HL-60/S4 (cell line): Measurements from ENCODE around the gene HMOX1.

Experiments
- in situ Hi-C: fragments of 300-500 bp; cut with MboI; formaldehyde crosslinking; loops from 2 replicates; pipeline ENCODE4 v1.14.3; 2022; ENCODE audit warnings: low sequenced_read_pairs

The HMOX1 gene

DNA sequence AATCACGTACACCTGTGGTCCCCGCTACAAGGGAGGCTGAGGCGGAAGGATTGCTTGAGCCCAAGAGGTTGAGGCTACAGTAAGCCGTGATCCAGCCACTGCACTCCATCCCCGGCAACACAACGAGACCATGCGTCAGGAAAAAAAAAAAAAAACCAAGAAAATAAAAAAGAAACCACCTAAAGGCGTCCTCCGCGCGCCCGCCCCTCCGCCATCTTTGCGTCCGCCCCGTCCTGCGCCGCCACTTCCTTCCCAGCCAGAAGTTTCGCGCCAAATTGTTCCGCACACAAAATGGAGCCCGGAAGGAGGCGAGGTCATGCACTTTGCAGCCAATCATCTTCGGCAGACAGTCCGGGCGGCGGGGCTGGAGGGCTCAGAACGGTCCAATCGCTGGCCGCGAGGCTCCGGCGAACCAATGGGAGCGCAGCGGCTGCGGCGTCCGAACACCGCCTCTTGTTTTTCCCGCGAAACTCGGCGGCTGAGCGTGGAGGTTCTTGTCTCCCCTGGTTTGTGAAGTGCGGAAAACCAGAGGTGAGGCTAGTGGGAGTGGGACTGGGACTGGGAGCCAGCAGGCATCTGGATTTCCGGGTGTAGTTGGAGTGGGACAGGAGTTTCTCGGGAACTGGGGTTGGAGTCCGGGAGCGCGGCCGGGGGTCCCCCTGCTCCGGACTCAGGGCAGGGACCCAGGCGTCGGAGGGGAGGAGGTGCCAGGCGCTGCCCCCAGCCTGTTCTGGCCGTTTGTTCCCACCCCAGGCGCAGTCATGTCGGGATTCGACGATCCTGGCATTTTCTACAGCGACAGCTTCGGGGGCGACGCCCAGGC, 19.0 kb downstream of the HMOX1 start, which contains the start of gene MCM5:
MCM5 (plus strand) TSS at position 463 of the 823 bp plus-strand sequence; CDS start at position 762, 299 bp downstream.
- in situ Hi-C loops = loop anchor here (25.0 kb wide), 1 partner anchor 1112 kb away; the partner anchor contains the start of gene FOXRED2

DNA sequence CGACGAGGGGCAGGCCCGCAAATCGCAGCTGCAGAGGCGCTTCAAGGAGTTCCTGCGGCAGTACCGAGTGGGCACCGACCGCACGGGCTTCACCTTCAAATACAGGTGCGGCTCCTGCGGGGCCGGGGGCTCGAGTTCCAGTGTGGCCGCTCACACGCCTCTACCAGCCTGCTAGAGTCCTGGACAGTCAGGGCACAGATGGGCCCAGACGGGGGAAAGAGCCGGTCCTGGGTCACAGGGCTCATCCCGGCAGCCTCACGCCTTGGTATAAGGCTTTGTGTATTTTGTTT, 19.6 kb downstream of the HMOX1 start:
- in situ Hi-C loops = loop anchor here (25.0 kb wide), 1 partner anchor 1112 kb away; the partner anchor contains the start of gene FOXRED2

DNA sequence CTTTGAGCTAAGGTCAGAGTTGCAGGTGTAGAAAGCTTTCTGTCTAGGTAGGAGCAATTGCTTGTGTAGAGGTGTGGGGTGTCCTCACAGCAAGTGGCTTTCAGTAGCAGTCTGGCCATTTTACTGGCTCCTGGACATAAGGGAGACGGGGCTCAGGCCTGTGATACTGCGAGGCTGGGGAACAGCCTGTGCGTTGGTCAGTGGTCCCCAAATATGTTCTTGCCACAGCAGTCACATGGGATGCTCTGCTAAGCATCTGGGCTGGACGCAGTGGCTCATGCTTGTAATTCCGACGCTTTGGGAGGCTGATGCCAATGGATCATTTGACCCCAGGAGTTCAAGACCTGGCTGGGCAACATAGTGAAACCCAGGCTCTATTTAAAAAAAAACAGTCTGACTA, 21.0 kb downstream of the HMOX1 start:
- in situ Hi-C loops = loop anchor here (25.0 kb wide), 1 partner anchor 1110 kb away; the partner anchor contains the start of gene FOXRED2

DNA sequence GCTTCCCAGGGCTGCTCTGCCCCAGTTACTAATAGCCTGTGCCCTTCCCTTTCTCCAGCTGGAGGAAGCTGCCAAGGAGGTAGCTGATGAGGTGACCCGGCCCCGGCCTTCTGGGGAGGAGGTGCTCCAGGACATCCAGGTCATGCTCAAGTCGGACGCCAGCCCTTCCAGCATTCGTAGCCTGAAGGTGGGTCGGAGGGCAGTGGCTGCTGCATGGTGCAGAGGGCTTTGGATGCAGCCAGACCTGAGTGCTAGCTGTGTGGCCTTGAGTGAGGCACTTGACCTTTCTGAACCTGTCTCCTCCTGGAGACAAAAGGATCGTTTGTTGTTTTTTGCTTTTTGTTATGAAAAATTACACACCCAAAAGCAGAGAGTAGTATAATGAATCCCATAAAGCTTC, 22.5 kb downstream of the HMOX1 start:
- in situ Hi-C loops = loop anchor here (25.0 kb wide), 1 partner anchor 1109 kb away; the partner anchor contains the start of gene FOXRED2

DNA sequence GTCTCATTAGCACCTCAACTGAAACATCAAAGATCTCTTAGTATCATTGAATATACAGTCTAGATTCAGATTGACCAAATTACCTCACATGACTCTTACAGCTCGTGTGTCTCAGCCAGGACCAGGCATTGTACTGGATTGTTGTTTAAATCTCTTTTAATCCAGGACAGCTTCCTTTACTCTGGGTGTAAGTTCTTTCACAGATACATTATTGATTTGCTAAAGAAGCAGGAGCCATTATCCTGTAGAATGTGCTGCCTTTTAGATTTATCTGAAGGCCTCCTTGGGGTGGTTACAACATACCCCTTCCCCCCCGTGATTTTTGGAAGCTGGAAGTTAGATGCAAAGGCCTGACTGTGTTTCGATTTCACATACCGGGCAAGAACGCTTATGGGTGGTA, 23.3 kb downstream of the HMOX1 start:
- in situ Hi-C loops = loop anchor here (25.0 kb wide), 1 partner anchor 1108 kb away; the partner anchor contains the start of gene FOXRED2

DNA sequence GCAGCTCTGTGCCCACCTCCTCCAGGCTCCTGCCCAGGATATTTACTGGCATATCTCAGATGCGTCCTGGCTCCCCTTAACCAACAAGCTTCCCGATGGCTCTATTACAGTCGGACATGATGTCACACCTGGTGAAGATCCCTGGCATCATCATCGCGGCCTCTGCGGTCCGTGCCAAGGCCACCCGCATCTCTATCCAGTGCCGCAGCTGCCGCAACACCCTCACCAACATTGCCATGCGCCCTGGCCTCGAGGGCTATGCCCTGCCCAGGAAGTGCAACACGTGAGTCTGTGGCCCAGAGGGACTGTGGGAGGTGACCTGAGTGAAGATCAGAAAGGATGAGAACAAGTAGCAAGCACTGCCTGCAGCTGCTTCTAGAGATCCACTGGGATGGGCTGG, 25.5 kb downstream of the HMOX1 start:
- in situ Hi-C loops = loop anchor here (25.0 kb wide), 1 partner anchor 1106 kb away; the partner anchor contains the start of gene FOXRED2

DNA sequence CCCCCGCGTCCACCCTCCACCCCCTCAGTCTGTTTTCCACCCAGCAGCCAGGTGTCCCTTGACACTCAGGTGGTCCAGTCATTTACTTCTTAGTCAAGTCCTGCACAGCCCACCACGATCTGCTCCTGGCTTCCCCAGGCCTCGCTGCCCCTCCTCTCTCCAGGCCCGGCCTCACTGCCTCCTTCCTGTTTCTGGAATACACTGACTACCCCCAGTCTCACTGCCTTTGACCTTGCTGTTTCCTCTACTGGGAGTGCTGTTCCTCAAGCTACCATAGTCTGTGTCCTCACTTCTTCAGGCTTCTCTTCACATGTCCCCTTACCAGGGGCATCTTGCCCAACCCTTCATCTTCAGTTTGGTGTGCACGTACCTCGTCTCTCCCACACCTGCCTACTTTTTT, 26.5 kb downstream of the HMOX1 start:
- in situ Hi-C loops = loop anchor here (25.0 kb wide), 1 partner anchor 1105 kb away; the partner anchor contains the start of gene FOXRED2

DNA sequence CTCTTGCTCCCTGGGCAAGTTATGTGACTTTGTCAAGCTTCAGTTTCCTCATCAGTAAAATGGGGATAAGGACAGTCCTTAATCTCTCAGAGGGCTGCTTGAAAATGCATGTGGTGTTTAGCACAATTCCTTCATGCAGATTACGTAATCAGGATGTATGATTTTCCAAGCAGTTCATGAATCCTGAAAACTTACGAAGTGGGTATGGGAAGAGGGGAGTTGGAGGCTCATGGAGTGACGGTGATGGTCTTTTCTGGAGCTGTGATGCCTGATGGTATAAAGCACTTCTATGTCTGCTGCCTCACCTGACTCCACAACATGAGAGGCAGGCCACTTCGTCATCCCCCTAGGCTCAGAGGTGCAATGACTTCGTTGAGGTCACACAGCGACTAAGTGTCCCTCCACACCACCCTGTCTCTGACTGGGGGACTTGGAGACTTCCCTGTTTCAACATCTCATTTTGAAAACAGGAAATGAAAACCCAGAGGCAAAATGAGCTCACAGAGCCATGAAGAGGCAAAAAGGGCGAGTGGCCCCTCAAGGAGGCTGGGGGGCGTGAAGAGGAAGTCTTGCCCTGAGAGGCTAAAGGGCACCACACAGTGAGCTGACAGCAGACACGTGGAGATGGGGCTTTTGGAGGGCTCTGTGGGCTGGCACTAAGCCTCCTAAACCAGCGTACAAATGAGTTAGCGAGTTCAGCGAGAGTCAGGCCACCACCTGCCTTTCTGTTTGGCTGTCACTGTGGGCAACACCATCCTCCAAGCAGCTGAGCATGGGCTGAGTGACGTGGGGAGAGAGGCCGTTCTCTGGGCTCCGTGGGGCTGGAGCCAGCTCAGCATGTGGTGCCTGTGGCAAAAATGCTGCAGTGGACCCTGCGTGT, 29.1 kb downstream of the HMOX1 start:
- in situ Hi-C loops = loop anchor here (25.0 kb wide), 1 partner anchor 1102 kb away; the partner anchor contains the start of gene FOXRED2

DNA sequence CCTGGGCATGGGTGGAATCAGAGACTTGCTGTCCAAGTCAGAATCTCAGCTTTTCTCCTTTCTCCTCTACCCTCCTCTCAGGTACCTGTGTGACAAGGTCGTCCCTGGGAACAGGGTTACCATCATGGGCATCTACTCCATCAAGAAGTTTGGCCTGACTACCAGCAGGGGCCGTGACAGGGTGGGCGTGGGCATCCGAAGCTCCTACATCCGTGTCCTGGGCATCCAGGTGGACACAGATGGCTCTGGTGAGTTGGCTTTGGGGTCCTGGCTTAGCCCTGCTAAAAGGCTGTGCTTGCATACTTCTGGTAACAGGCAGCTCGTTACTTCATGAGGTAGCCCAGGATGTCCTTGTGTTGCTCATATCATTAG, 29.8 kb downstream of the HMOX1 start:
- in situ Hi-C loops = loop anchor here (25.0 kb wide), 1 partner anchor 1102 kb away; the partner anchor contains the start of gene FOXRED2

DNA sequence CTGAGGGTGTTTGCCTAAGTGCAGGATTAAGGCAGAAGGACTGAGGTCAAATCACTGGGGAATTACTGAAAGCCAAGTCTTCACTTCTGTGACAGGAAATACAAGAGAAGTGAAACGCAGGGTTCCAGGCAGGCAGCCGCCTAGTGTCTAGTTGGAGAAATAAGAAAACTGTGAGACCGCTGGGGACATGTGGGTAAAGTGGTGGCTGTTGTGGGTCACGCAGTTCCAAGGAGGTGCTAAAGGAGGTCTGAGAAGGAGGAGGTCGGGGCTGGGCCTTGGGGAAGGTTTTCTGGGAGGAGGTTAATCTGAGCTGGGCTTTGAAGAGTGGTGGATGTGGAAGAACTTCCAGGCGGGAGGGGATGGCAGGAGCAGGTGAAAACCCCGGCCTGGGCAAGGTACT, 30.2 kb downstream of the HMOX1 start:
- in situ Hi-C loops = loop anchor here (25.0 kb wide), 1 partner anchor 1101 kb away; the partner anchor contains the start of gene FOXRED2

DNA sequence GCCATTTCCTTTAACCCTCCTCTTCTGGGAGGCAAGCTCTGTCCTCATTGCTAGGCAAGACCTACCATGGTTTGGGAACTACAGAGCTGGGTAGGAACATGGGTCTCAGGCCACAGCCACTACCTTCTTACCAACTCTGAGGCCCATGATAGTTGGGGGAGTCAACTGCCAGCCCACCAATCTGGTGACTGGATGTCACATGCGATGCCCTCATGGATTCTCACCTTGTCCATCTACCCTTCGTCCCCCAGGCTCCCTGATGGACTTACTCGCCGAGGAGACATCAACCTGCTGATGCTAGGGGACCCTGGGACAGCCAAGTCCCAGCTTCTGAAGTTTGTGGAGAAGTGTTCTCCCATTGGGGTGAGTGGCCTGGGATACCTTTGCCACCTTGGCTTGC, 32.7 kb downstream of the HMOX1 start:
- in situ Hi-C loops = loop anchor here (25.0 kb wide), 1 partner anchor 1099 kb away; the partner anchor contains the start of gene FOXRED2

DNA sequence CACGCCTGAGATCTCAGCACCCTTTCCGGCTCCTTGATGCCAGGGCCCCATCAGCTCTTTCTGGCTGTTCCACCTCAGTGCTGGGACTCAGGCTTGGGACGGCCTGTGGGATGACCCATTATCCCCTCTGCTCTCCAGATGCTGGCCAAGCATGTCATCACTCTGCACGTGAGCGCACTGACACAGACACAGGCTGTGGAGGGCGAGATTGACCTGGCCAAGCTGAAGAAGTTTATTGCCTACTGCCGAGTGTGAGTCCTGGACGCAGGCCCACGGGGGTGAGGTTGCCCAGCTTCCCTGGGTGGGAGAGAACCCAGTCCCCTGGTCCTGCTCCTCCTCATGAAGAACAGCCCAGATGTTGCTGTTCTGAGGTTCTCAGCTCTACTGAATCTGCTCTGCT, 36.7 kb downstream of the HMOX1 start:
- in situ Hi-C loops = loop anchor here (25.0 kb wide), 1 partner anchor 1095 kb away; the partner anchor contains the start of gene FOXRED2

DNA sequence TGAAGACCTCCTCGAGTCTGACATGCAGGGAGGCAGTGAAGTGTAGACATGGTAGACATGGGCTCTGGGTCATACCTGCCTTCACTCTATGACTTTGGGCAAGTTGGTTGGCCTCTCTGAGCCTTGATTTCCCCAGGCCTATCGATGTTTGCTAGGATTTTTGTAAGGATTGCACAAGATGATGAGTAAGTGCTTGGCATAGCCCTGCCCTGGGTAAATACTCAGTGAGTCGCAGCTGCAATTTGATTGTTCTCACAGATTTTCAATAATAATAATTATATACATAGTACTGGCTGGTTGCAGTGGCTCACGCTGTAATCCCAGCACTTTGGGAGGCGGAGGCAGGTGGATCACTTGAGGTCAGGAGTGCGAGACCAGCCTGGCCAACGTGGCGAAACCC, 37.2 kb downstream of the HMOX1 start:
- in situ Hi-C loops = loop anchor here (25.0 kb wide), 1 partner anchor 1094 kb away; the partner anchor contains the start of gene FOXRED2

DNA sequence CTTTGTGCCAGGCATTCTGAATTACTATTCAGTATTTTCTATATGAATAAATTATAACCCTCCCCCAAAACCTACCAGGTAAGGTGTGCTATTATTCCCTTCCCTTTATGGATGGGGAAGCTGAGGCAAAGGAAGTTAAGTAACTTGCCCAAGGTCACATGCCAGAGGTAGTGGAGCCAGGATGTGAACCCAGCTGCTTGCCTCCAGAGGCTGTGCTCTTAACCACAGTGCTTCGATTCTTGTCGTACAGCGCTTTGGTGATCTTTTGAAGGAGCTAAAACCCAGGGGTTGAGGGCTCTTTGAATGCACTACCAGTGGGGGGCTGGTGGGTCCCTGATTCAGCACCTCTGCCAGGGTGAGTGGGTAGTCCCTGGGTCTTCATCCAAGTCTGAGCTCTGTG, 37.8 kb downstream of the HMOX1 start:
- in situ Hi-C loops = loop anchor here (25.0 kb wide), 1 partner anchor 1094 kb away; the partner anchor contains the start of gene FOXRED2

DNA sequence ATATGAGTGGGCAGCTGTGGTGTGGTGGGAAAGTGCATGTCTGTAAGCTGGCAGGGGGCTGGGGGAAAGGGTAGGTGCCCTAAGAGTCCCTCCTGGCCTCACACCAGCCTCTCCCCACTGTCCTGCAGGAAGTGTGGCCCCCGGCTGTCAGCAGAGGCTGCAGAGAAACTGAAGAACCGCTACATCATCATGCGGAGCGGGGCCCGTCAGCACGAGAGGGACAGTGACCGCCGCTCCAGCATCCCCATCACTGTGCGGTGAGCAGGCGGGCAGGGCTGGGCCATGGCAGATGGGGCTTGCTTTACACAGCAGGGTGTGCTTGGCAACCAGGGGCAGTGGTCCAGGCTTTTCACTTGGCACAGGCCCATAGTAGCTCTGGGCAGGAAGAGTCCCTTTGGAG, 38.9 kb downstream of the HMOX1 start:
- in situ Hi-C loops = loop anchor here (25.0 kb wide), 1 partner anchor 1093 kb away; the partner anchor contains the start of gene FOXRED2

DNA sequence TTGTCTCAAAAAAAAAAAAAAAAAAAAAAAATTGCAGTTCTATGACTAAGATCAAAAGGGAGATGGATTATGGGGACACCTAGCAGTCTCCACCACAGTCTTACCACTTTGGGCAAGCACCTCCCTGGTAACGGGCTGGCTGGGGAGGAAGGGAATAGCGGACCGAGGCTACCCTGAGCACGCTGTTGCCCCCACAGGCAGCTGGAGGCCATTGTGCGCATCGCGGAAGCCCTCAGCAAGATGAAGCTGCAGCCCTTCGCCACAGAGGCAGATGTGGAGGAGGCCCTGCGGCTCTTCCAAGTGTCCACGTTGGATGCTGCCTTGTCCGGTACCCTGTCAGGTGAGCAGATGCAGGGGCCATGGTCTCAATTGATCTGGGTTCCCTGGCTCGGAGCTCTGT, 40.2 kb downstream of the HMOX1 start:
- in situ Hi-C loops = loop anchor here (25.0 kb wide), 1 partner anchor 1091 kb away; the partner anchor contains the start of gene FOXRED2

DNA sequence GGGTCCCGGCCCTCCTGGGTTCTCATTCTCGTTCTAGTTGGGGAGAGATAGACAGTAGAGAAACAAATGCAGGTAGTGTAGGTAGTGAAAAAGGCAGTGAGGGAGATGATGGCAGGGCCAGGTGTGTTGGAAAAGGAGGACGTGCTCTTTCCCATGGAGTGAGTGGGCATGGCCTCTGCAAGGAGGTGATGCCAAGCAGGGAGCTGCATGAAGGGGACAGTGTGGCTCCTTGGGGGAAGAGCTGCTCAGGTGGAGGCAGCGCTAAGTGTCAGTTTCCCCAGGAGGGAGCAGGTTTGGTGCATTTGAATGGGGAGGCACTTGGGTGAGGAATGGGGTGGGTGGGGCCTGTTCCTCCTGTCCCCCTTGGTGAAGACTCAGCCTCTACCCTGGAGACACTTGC, 41.2 kb downstream of the HMOX1 start:
- in situ Hi-C loops = loop anchor here (25.0 kb wide), 1 partner anchor 1090 kb away; the partner anchor contains the start of gene FOXRED2

DNA sequence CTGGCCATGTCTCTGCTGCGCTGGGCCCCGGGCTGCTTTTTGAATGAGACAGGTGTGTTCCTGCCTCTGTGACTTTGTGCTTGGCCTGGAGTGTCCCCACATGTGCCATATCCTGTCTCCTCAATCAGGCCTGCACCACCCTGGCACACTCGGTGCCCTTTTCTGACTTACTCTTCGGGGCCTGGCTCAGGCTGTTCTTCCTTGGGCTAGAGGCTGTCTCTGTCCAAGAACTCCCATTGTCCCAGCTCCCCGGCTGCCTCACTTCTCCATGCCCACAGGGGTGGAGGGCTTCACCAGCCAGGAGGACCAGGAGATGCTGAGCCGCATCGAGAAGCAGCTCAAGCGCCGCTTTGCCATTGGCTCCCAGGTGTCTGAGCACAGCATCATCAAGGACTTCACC, 42.0 kb downstream of the HMOX1 start:
- in situ Hi-C loops = loop anchor here (25.0 kb wide), 1 partner anchor 1089 kb away; the partner anchor contains the start of gene FOXRED2

DNA sequence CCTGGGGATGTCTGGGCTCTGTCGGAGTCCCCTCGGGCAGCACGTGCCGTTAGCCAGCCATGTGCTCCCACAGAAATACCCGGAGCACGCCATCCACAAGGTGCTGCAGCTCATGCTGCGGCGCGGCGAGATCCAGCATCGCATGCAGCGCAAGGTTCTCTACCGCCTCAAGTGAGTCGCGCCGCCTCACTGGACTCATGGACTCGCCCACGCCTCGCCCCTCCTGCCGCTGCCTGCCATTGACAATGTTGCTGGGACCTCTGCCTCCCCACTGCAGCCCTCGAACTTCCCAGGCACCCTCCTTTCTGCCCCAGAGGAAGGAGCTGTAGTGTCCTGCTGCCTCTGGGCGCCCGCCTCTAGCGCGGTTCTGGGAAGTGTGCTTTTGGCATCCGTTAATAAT, 43.2 kb downstream of the HMOX1 start:
- in situ Hi-C loops = loop anchor here (25.0 kb wide), 1 partner anchor 1088 kb away; the partner anchor contains the start of gene FOXRED2

DNA sequence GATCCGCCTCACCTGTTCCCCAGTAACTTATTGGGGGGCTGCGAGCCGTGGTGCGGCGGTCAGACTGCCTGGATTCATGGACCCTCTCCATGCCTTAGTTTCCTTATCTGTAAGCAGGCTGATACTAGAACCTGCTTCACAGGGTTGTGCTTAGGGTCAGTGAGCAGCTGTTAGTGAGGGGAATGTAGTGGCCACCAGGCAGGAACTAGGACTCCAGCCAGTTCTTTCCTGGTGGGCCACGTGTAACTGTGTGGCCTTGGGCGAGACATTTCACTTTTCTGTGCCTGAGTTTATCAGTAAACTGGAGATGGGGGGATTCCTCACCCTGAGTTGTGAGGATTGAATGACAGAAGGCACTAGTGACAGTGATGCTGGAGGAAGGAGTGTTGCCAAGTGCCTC, 43.9 kb downstream of the HMOX1 start:
- in situ Hi-C loops = loop anchor here (25.0 kb wide), 1 partner anchor 1088 kb away; the partner anchor contains the start of gene FOXRED2
